Smooth muscle cell (in vitro differentiated cells): Measurements from ENCODE around the gene WRNIP1. TPM values are rescaled to one million over a fixed set of nuclear protein-coding genes. Genes with fewer than 3 reads are reported as not detected.

ENCODE experiments used
- DNase-seq: peaks from one replicate; lab custom pipeline; 2025; ENCODE audit not compliant: unreplicated experiment; lab: John Stamatoyannopoulos, UW
- H2AFZ ChIP-seq: fragments of 200-600 bp; sonication (generic); 2 replicates; pipeline ENCODE4 v1.6.0; 2016; ENCODE audit warnings: antibody characterized with exemption, low read depth, mild to moderate bottlenecking
- H3F3A ChIP-seq: fragments of 200-600 bp; sonication (generic); 2 replicates; pipeline ENCODE4 v1.6.0; 2017; ENCODE audit warnings: antibody characterized with exemption, low read depth
- H3K27ac ChIP-seq: fragments of 200-600 bp; sonication (generic); 2 replicates; pipeline ENCODE4 v1.5.1; 2016; ENCODE audit warnings: low read depth, mild to moderate bottlenecking
- H3K27me3 ChIP-seq: fragments of 200-600 bp; sonication (generic); 2 replicates; pipeline ENCODE4 v1.6.1; 2016; ENCODE audit warnings: low read depth, mild to moderate bottlenecking
- H3K36me3 ChIP-seq: fragments of 200-600 bp; sonication (generic); 2 replicates; pipeline ENCODE4 v1.5.1; 2016; ENCODE audit warnings: low read depth
- H3K4me1 ChIP-seq: fragments of 200-600 bp; sonication (generic); 2 replicates; pipeline ENCODE4 v1.5.1; 2016; ENCODE audit warnings: low read depth
- H3K4me2 ChIP-seq: fragments of 200-600 bp; sonication (generic); 2 replicates; pipeline ENCODE4 v1.6.0; 2016; ENCODE audit warnings: mild to moderate bottlenecking
- H3K4me3 ChIP-seq: fragments of 200-600 bp; sonication (generic); 2 replicates; pipeline ENCODE4 v1.5.1; 2016; ENCODE audit warnings: mild to moderate bottlenecking
- H3K79me2 ChIP-seq: fragments of 200-600 bp; sonication (generic); 2 replicates; pipeline ENCODE4 v1.6.0; 2016; ENCODE audit warnings: low read depth, mild to moderate bottlenecking
- H3K9ac ChIP-seq: fragments of 200-600 bp; sonication (generic); 2 replicates; pipeline ENCODE4 v1.6.0; 2016; ENCODE audit warnings: low read depth
- H3K9me3 ChIP-seq: fragments of 200-600 bp; sonication (generic); replicated peaks from 2 replicates; pipeline ENCODE4 v1.5.1; 2016; ENCODE audit warnings: low read depth
- H4K20me1 ChIP-seq: fragments of 200-600 bp; sonication (generic); 2 replicates; pipeline ENCODE4 v1.6.0; 2016; ENCODE audit warnings: low read depth
- CTCF ChIP-seq: fragments of 200-600 bp; sonication (generic); IDR thresholded peaks from 2 replicates; pipeline ENCODE4 v1.5.1; 2017; ENCODE audit warnings: borderline replicate concordance, mild to moderate bottlenecking, antibody characterized with exemption; ENCODE audit not compliant: insufficient read depth, poor library complexity, severe bottlenecking
- WGBS: methylation state at CpG from one replicate; pipeline ENCODE4 v1.1.7; 2016; ENCODE audit warnings: low lambda C conversion rate; 5-methylcytosine and 5-hydroxymethylcytosine counted together
- polyA plus RNA-seq: library from polyadenylated mRNA; unstranded; fragments of >200 nt; fragmentation: Nextera tagmentation; extraction: Ambion mirVana; gene quantifications from 2 replicates; pipeline ENCODE4 v1.2.1, GENCODE V29; 2016
- total RNA-seq: library from RNA; depleted of rRNA; stranded (reverse); fragments of >200 nt; gene quantifications from 2 replicates; pipeline ENCODE4 v1.2.3, GENCODE V29; 2014

WRNIP1 gene
- total and polyA plus RNA-seq, 2 experiments from 2014 or later, result 20.0 to 29.6 TPM

GRCh38 chr6:2733324-2733723 lies 31.9 kb upstream of the WRNIP1 start:
- no peaks in the 10 kb centered on the region for H3K36me3 ChIP-seq
- no peaks in the 10 kb centered on the region for H3K4me1 ChIP-seq
- H3K4me3 ChIP-seq, result no peak overlapping the region
- H3F3A ChIP-seq, result no peaks in the 10 kb centered on the region
- H3K9ac ChIP-seq, result no peak overlapping the region
- DNase-seq, result no peak
- H3K4me2 ChIP-seq, result no peak overlapping the region
- H3K9me3 ChIP-seq, result no peaks in the 10 kb centered on the region
- 90% methylated on average over 5 of the region's 5 CpGs for WGBS
- no peaks in the 10 kb centered on the region for H3K79me2 ChIP-seq
- no peak overlapping the region for H3K27ac ChIP-seq
- no peak overlapping the region for H2AFZ ChIP-seq
- no peaks in the 10 kb centered on the region for H3K27me3 ChIP-seq
- TF ChIP-seq CTCF, result no peak
- no peaks in the 10 kb centered on the region for H4K20me1 ChIP-seq

GRCh38 chr6:2733736-2734480 lies 31.3 kb upstream of the WRNIP1 start:
- Histone ChIP-seq H3K9ac (no peak overlapping the region), H3K4me2 (no peak overlapping the region), H2AFZ (no peak overlapping the region), H3K27me3 (no peaks in the 10 kb centered on the region), H3K36me3 (no peaks in the 10 kb centered on the region), H3K9me3 (no peaks in the 10 kb centered on the region), H3K4me3 (no peak overlapping the region), H3K79me2 (no peaks in the 10 kb centered on the region), H3K4me1 (no peaks in the 10 kb centered on the region), H4K20me1 (no peaks in the 10 kb centered on the region), H3K27ac (no peak overlapping the region), H3F3A (no peaks in the 10 kb centered on the region)
- 84% methylated on average over 22 of the region's 22 CpGs for WGBS
- DNase-seq, result no peak
- no peak for TF ChIP-seq CTCF

- Histone ChIP-seq H3K79me2 (no peaks in the 10 kb centered on the region), H4K20me1 (no peaks in the 10 kb centered on the region), H3K27me3 (no peaks in the 10 kb centered on the region), H3F3A (no peaks in the 10 kb centered on the region), H3K9me3 (no peaks in the 10 kb centered on the region), H3K9ac (no peak overlapping the region), H3K4me3 (no peak overlapping the region), H2AFZ (no peak overlapping the region), H3K4me1 (no peaks in the 10 kb centered on the region), H3K36me3 (no peaks in the 10 kb centered on the region), H3K4me2 (no peak overlapping the region), H3K27ac (no peak overlapping the region)
- DNase-seq, result no peak
- 61% methylated on average over 2 of the region's 2 CpGs for WGBS
- TF ChIP-seq CTCF, result no peak
Measured at GRCh38 chr6:2734488-2735166, 30.6 kb upstream of the WRNIP1 start.
